ENCODE results near the gene ARID3A. TPM values are rescaled to one million over a fixed set of nuclear protein-coding genes. Genes with fewer than 3 reads are reported as not detected.

The ARID3A gene
- total and polyA plus RNA-seq, 12 donors = 3.0 to 11.7 (median 5.0) TPM

GRCh38 chr19:918481-919198, 7.2 kb upstream of the ARID3A start:
- Histone ChIP-seq H3K36me3 (no peaks in the 10 kb centered on the region), H3K27ac (no peak overlapping the region), H3K4me3 (no peak overlapping the region), H3K4me1 (peaks cover 11 to 57% (median 35%) of the 10 kb centered on the region in 9 donors), H3K9me3 (no peaks in the 10 kb centered on the region), H3K27me3 (peaks cover 30 to 57% (median 55%) of the 10 kb centered on the region in 7 donors)
- ATAC-seq (no peak), DNase-seq (no peak)
- intact Hi-C loops (cut with DNase I) = loop anchor here in 5 of 10 donors (5.0 kb wide), 4 partner anchors 56 to 151 kb away; partner anchors contain the start of gene CFD (in 1 of the 5)
- WGBS, 2 donors = 3 to 4% methylated on average over 51 to 57 of the region's 58 CpGs
- TF ChIP-seq CTCF (IDR thresholded peaks at IDR 0.05) = no peak

GRCh38 chr19:919199-920050, 6.4 kb upstream of the ARID3A start:
- ATAC-seq (no peak), DNase-seq (no peak)
- Histone ChIP-seq H3K27me3 (peaks cover 30 to 57% (median 55%) of the 10 kb centered on the region in 7 donors), H3K9me3 (no peaks in the 10 kb centered on the region), H3K4me3 (peak overlapping the region in 5 of 10 donors; percentile 5 to 48 (median 22)), H3K27ac (peak overlapping the region in 1 of 10 donors; percentile 26), H3K36me3 (no peaks in the 10 kb centered on the region), H3K4me1 (peaks cover 10 to 60% (median 33%) of the 10 kb centered on the region in 9 donors)
- no peak for TF ChIP-seq CTCF (IDR thresholded peaks at IDR 0.05)
- WGBS, 2 donors = 3 to 4% methylated on average over 66 to 68 of the region's 68 CpGs
- intact Hi-C loops (cut with DNase I) = loop anchor here (2.0 to 10.0 kb wide), 11 partner anchors 57 to 325 kb away; partner anchors contain the start of genes CFD (in 2 of the 10), ATP5F1D (in 1 of the 10), CBARP (in 1 of the 10) and MIDN (in 1 of the 10)

- ATAC-seq = peak in 2 of 8 donors; percentile 1 to 4
- Histone ChIP-seq H3K4me1 (peaks cover 13 to 68% (median 40%) of the 10 kb centered on the region in 9 donors), H3K4me3 (peak overlapping the region in 7 of 10 donors; percentile 5 to 48 (median 17)), H3K27me3 (peaks cover 30 to 57% (median 55%) of the 10 kb centered on the region in 7 donors), H3K27ac (peak overlapping the region in 1 of 10 donors; percentile 26), H3K9me3 (no peaks in the 10 kb centered on the region), H3K36me3 (no peaks in the 10 kb centered on the region)
- DNase-seq = no peak
- WGBS, 2 donors = 2% methylated on average over 72 to 84 of the region's 84 CpGs
- intact Hi-C loops (cut with DNase I) = loop anchor here in 8 of 10 donors (2.0 to 10.0 kb wide), 9 partner anchors 57 to 325 kb away; partner anchors contain the start of genes ATP5F1D (in 1 of the 8), CBARP (in 1 of the 8), CFD (in 1 of the 8) and MIDN (in 1 of the 8)
- no peak for TF ChIP-seq CTCF (IDR thresholded peaks at IDR 0.05)
These were observed 5.6 kb upstream of the ARID3A start for GRCh38 chr19:920051-920864.

Data from heart right ventricle (tissue), 16 donors.